HG03432 (cell line): ENCODE measurements around the gene IGF2BP1.

Experiments
- ATAC-seq: cut with Tn5 transposase; IDR thresholded peaks from one replicate; pipeline ENCODE4 v1.9.1; 2021; ENCODE audit warnings: mild to moderate bottlenecking, moderate library complexity; ENCODE audit not compliant: unreplicated experiment

Gene IGF2BP1

GRCh38 chr17:48997103-48997826 lies at the start of gene IGF2BP1:
TSS of gene IGF2BP1 (plus strand) at chr17:48997385. CDS start at chr17:48997746, 361 bp downstream.
- ATAC-seq, result no peak

GRCh38 chr17:48951572-48951971 lies 45.6 kb upstream of the IGF2BP1 start:
- no peak for ATAC-seq

DNA sequence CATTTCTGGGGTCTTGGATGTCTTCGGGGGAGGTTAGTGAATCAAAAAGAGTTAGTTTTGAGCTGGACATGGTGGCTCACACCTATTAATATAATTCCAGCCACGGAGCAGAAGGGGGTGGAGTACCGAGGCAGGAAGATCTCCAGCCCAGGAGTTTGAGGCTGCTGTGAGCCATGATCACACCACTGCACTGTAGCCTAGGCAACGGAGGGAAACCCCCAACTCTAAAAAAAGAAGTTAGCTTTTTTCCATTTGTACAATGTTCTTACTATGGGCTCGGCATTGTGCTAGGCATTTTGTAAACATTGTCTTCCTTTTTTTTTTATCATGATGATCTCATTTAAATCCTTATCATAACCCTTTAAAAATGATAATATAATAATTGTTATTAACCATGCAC lies 44.3 kb upstream of the IGF2BP1 start:
- no peak for ATAC-seq

DNA sequence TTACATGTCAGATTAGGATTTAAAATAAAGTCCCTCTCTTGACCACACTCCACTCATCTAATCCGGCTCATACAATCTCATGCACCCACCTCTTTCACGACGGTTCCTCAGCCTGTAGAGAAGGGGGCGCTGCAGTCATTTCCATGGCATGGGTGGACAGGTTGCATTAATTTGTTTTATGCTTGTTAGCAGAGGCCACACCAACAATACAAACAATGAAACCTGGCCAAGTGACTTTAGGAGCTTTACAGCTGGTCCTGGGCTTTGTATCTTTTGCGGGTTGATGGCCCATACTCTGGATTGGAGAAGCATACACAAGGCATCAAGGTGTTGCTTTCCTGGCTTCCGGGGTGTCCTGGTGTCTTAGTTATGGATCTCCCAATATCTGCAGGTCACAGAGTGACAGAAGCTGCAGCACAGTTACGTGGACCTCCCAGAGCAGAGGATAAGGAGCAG lies 42.9 kb upstream of the IGF2BP1 start:
- no peak for ATAC-seq

GRCh38 chr17:48960834-48961515 lies 36.2 kb upstream of the IGF2BP1 start:
- ATAC-seq, result no peak

GRCh38 chr17:48961516-48962233 lies 35.5 kb upstream of the IGF2BP1 start:
- ATAC-seq, result no peak

DNA sequence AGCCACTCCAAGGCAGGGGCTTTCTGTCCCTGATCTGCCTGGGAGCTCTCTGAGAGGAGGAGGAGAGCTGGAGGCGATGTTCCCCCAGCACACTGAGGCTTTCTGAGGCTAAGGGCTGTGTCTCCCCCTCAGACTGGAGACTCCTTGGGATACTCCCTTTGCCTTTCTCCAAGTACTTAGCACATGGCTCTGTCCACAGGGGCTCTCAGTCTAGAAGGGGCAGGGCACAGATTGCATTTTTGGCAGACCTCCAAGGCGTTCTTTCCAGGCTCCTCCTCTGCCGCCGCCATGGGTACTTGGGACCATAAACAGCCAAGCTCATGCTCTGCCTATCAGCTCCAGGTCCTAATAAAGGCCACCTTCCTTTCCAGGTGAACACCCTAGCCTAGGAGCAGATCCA lies 27.0 kb upstream of the IGF2BP1 start:
- no peak for ATAC-seq

DNA sequence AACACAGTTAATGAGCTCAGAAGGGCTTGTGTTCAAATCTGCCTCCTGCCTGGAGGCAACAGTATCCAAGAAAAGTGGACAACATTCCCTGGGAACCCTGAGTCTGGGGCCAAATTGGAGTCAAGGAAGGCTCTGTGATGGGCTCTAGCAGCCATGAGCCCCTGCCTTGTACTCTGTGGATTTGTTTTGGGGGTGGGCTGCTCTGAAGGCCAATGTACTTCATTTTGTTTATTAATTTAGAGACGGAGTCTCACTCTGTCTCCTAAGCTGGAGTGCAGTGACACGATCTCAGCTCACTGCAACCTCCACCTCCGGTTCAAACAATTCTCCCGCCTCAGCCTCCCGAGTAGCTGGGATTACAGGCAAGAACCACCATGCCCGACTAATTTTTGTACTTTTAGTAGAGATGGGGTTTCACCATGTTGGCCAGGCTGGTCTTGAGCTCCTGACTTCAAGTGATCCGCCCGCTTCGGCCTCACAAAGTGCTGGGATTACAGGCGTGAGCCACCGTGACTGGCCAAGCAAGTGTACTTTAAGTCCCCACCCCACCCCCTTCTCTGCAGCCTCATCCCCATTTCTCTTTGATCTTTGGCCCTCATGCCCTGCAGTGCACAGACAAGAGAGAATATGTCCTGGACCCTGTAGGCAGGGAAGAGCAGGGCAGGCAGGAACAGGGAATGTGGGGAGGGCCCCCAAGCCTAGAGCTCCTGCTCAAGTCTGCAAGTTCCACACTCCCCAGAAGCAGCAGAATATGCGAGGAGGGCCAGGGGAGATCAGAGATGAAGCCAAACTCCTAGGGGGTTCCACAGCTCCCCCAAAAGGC lies 26.1 kb upstream of the IGF2BP1 start:
- no peak for ATAC-seq

DNA sequence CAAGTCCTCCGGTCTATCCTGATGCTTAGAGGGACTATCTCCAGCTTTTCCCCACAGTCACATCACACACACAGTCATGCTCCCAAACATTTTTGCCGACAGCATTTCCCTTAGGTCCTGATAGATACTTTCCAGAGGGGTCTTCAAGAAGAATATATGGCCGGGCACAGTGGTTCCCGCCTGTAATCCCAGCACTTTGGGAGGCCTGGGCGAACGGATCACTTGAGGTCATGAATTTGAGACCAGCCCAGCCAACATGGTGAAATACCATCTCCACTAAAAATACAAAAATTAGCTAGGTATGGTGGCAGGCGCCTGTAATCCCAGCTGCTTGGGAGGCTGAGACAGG lies 24.5 kb upstream of the IGF2BP1 start:
- no peak for ATAC-seq

DNA sequence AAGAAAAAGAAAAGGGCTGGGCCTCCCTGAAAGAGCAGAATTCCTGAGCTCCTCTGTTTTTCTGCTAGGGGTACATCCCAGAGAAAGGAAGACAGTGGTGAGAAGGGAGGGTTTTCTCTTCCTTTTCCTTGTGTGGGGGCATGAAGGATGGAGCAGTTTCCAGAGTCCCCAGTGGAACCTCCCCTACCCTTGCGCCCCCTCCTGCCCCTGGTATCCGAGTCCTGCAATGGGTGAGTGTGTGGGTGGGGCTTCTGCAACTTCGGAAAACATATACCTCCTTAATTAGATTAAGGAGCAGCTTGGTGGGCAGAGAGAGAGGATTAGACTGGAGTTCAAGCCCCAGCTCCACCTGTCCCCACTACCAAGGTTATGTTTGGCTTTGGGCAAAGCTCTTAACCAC lies 23.4 kb upstream of the IGF2BP1 start:
- ATAC-seq, result no peak

DNA sequence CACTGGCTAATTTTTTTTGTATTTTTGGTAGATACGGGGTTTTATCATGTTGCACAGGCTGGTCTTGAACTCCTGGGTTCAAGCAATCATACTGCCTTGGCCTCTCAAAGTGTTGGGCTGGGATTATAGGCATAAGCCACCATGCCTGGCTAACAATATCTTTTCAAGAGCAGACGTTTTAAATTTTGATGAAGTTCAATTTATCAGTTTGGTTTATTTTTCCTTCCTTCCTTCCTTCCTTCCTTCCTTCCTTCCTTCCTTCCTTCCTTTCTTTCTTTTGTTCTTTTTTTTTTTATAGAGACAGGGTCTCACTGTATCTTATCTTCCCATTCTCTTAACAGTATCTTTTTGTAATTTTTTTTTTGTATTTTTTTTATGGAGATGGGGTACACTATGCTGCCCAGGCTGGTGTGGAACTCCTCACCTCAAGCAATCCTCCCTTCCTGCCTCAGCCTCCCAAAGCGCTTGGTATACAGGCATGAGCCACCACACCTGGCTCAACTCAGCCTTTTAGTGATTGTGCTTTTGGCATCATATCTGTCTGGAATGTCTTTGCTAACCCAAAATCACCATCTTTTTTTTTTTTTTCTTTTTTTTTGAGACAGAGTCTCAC lies 15.2 kb upstream of the IGF2BP1 start:
- ATAC-seq, result no peak

GRCh38 chr17:48985436-48986245 lies 11.5 kb upstream of the IGF2BP1 start:
- ATAC-seq, result no peak

- no peak for ATAC-seq
Measured at GRCh38 chr17:48989100-48989499, 8.1 kb upstream of the IGF2BP1 start.

DNA sequence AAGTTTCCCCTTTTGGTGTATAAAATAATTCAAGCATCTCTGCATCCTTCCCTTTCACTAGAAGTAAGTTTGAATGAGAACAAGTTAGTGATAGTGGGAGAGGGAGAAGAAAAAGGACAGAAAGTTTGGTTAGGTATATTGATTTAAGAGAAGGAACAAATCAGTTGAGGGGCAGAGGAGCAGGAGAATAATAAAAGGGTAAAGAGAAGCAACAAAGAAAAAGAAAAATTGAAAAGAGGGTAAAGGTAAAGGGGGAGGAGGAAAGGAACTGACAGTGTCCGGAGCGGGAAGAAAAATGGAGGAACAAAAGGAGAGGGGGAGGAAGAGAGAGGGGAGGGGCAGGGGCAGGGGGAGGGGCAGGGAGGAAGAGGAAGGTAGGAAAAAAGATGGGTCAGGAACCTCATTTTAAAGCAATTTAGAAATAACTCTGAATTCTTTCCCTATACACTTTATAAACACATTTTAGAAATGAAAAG lies 6.3 kb upstream of the IGF2BP1 start:
- no peak for ATAC-seq

GRCh38 chr17:48992444-48992843 lies 4.7 kb upstream of the IGF2BP1 start:
- ATAC-seq, result no peak

- no peak for ATAC-seq
Measured at GRCh38 chr17:48993305-48993704, 3.9 kb upstream of the IGF2BP1 start.

- no peak for ATAC-seq
Measured at GRCh38 chr17:48993951-48994350, 3.2 kb upstream of the IGF2BP1 start.

GRCh38 chr17:48994549-48995303 lies 2.5 kb upstream of the IGF2BP1 start:
- no peak for ATAC-seq
